GM21576 (cell line): ENCODE data around the gene ZNF784.

ENCODE experiments used
- ATAC-seq: cut with Tn5 transposase; IDR thresholded peaks from one replicate; pipeline ENCODE4 v1.9.1; 2021; ENCODE audit warnings: mild to moderate bottlenecking, moderate library complexity; ENCODE audit not compliant: unreplicated experiment

The ZNF784 gene

DNA sequence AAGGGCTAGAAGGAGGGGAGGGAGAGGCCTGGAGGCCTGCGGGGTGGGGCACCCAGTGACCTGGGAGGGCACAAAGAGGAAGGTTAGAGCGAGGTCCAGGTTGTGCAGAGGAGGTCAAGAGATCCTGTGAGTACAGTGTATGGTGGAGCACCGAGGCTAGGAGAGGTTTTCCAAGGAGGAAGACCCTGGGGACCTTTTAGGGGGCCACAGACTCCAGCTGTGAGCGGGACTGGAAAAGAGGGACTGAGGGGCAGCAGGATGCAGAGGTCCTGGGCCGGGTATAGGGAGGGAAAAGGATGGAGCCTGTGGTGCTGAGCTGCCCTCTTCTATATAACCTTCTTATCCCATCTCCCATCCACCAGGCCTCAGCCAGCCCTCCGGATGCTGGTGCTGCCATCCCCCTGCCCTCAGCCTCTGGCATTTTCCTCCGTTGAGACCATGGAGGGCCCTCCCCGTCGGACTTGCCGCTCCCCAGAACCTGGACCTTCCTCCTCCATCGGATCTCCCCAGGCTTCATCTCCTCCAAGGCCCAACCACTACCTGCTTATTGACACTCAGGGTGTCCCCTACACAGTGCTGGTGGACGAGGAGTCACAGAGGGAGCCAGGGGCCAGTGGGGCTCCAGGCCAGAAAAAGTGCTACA is 19.9 kb upstream of the ZNF784 start:
- ATAC-seq = no peak

- no peak for ATAC-seq
Observed at GRCh38 chr19:55643887-55644176, 19.5 kb upstream of the ZNF784 start.

DNA sequence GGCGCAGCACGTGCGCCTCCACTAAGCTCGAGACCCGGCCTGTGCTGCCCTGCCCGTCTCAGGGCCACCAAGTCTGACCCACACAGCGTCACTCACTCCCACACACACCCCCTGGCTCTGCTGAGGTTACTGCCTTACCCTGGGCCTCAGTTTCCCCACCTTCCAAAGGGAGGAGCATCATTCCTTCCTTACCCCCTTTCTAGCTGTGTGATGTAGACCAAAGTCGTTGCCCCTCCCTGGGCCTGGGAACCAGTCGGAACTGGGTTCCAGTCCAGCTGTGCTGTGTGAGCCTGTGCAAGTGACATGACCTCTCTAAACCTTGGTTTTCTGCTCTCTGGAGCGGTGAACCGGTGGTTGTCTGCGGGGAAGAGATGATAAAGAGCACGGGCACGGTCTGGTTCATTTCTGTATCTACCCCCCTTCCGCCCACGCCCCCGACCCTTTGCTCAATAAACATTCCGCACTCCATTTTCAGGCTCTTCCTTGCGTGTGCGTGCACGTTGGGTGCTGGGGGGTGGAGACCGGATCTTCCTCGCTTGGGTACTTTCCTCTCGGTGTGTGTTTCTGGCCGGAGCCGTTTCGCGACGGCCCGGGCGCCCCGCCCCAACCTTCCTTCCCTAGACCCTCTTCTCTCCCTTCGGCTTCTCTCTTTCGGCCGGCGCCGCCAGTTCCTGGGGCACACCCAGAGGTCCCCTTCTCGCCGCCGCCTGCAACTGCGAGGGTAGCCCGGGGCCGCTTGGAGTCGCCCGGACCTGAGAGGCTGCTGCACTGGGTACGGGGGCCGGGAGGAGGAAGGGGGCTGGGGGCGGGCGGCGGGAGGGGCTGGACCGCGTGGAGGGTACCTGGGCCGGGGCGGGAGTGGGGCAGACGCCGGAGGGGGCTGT is 18.9 kb upstream of the ZNF784 start, which contains the start of gene ZNF581:
Gene ZNF581, plus strand, starts transcription at position 647 of the 884 bp plus-strand sequence. CDS start 923 bp downstream, outside the sequence.
- no peak for ATAC-seq

- no peak for ATAC-seq
Observed at GRCh38 chr19:55642153-55643002, 18.0 kb upstream of the ZNF784 start.

- ATAC-seq = no peak
Observed at GRCh38 chr19:55641426-55642152, 17.2 kb upstream of the ZNF784 start.

GRCh38 chr19:55640577-55641425 is 16.4 kb upstream of the ZNF784 start, which contains the start of gene ZNF580:
TSS of gene ZNF580 (plus strand) at chr19:55641002. CDS start at chr19:55642509, 1,507 bp downstream.
- ATAC-seq = no peak

DNA sequence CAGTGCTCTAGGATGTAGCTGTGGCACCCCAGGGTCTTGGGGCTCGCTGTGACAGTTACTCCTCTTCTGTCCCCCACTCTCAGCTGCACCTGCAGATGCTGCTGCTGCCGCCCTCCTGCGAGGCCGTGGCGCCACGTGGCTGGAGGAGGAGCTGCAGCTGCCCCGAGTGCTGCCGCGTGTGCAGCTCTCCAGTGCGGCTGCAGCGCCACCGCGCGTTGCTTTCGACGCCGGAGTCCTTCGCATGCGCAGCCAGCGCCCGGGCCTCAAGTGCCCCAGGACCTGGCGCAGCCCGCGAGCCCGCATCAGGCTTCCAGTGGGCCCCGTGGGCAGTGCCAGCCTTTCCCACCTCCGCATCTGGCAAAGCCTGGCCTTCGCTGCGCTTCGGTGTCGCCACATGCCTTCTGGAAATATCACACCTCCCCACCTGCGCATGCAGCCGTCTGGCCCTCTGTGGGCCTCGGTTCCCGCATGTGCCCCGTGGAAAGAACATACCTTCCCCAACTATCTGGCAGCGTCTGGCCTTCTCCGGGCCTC is 15.7 kb upstream of the ZNF784 start:
- ATAC-seq = no peak

DNA sequence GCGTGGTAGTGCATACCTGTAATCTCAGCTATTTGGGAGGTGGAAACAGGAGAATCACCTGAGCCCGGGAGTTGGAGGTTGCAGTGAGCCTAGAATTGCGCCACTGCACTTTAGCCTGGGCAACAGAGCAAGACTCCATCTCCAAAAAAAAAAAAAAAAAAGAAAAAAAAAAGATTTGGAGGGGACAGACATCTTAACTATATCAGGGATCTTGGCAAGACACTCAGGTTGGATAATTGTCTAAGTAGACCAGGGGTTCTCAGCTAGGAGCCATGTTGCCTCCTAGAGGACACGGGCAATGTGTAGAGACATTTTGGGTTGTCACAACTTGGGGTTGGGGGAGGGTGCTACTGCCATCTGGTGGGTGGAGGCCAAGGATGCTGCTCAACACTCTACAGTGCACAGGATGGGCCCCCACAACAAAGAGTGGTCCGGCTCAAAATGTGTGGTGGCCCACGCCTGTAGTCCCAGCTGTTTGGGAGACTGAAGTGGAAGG is 14.5 kb upstream of the ZNF784 start:
- ATAC-seq = no peak

- no peak for ATAC-seq
Observed at GRCh38 chr19:55637534-55637933, 13.2 kb upstream of the ZNF784 start.

DNA sequence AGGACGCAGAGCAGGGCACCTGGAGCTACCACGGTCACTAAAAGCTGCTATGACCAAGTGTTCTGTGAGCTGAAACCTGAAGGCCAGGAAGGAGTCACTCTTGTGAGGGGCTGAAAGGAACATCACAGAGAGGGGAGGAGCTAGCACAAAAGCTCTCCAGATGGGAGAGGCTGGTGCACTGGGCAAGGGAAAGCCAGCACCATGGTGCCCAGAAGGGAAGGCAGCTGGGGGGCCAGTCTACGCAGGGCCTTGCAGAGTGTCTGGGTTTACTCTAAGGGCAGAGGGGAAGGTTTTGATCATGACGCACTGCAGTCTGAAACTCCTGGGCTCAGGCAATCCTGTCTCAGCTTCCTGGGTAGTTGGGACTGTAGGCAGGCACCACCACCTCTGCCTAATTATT is 12.4 kb upstream of the ZNF784 start:
- ATAC-seq = no peak

GRCh38 chr19:55635856-55636440 is 11.6 kb upstream of the ZNF784 start:
- ATAC-seq = no peak

DNA sequence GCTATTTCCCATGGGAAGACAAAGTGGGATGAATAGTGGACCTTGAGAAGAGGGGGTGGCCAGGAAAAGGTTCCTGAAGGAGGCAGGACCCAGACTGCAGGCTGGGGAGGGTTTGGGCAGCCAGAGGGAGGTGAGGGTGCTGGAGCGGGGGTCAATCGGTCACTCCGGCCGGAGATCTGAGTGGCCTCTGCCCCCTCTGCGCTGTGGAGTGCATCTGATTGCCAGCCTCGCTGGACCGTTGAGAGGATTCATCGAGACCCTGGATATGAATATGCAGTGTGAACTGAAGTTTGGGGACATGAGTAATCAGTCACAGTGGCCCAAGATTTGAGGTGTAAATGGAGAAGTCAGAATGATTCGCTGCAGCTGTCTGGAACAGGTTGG is 11.0 kb upstream of the ZNF784 start:
- no peak for ATAC-seq

GRCh38 chr19:55633861-55634260 is 9.5 kb upstream of the ZNF784 start:
- no peak for ATAC-seq

DNA sequence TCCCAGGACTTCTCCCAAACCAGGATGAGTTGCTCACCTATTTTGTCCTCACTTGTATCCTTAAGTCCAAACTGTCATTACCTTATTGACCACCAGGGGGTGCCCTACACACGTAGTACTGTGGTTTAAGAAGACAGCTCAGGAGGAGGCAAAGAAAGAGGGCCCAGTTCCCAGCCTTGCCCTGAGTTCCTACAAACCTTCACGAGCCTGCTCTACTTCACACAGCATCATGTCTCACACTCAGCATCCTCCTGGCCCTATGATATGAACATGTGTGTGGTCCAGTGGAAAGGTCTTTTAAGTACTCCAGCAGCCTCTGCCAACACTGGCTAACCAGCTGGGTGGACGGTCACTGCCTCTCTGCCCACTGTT is 8.1 kb upstream of the ZNF784 start:
- ATAC-seq = no peak

- no peak for ATAC-seq
Observed at GRCh38 chr19:55626350-55626749, 2.0 kb upstream of the ZNF784 start.

DNA sequence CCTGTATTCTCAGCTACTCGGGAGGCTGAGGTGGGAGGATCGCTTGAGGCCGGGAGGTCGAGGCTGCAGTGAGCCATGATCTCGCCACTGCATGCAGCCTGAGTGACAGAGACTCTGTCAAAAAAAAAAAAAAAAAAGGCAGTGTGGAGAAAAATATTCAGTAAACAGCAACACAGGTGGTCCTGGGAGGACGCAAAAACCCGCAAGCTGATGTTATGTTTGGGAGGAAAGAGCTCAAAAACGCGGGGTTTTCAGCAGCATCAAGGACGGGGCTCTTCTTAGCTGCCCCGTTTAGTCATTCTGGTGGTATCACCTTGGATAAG is 599 bp upstream of the ZNF784 start:
- no peak for ATAC-seq

DNA sequence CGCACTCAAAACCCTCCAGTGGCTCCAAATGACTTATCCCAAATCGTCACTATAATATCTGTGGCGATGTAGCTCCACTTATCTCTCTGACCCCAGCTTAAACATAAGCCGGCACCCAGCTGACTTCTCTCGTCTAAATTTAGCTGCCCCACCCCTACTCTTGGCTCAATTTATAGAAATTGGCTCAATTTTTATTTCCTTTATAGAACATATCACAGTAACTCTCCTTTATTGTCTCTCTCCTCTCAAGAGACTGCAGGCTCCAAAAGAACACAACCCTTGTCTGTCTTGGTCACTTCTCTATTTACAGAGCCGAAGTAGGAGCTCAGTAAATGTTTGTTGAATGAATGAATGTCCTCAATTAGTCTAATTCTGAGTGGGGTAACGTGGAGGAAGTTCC is 805 bp downstream of the ZNF784 start:
- no peak for ATAC-seq

DNA sequence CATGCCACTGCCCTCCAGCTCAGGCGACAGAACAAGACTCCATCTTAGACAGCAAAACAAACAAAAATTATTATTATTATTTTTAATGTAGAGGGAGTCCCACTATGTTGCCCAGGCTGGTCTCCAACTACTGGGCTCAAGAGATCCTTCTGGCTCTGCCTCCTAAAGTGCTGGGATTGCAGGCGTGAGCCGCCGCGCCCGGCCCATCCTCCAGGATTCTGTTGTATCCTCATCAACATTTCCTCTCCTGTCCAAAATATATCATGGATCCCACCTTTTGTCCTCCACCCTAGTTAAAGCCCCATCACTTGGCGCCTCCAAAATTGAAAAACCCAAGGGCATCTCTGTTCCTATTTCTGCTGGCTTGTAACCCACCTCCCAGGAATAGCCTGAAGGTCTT is 1.2 kb downstream of the ZNF784 start:
- ATAC-seq = no peak

- no peak for ATAC-seq
Observed at GRCh38 chr19:55622242-55622969, 2.0 kb downstream of the ZNF784 start.
